Dedifferentiated amniotic fluid mesenchymal stem cell (primary cell): ENCODE measurements around the gene DEAF1.
"Not testable (repeated sequence)": the region's sequence is repeated elsewhere in the genome, so short reads cannot be mapped to it uniquely, and the experiment has no call there.

ENCODE experiments used
- DNase-seq: peaks from one replicate; pipeline ENCODE4 v3.0.0-alpha.2; 2016; ENCODE audit errors: extremely low spot score

DEAF1 gene

GRCh38 chr11:694563-695287 lies at the start of gene DEAF1:
TSS of gene DEAF1 (minus strand) at chr11:695222. CDS start at chr11:695047, 175 bp downstream.
- DNase-seq = peak; percentile 98

- DNase-seq = no peak
These were observed 47.7 kb upstream of the DEAF1 start for GRCh38 chr11:742571-743201.

- no peak for DNase-seq
These were observed 47.1 kb upstream of the DEAF1 start for GRCh38 chr11:742156-742546.

- not testable (repeated sequence) for DNase-seq
These were observed 42.9 kb upstream of the DEAF1 start for GRCh38 chr11:737899-738298.

- DNase-seq = no peak
These were observed 42.3 kb upstream of the DEAF1 start for GRCh38 chr11:737366-737765.

GRCh38 chr11:734541-734940 lies 39.5 kb upstream of the DEAF1 start:
- not testable (repeated sequence) for DNase-seq

GRCh38 chr11:733072-733471 lies 38.0 kb upstream of the DEAF1 start:
- DNase-seq = no peak

GRCh38 chr11:729492-730074 lies 34.6 kb upstream of the DEAF1 start:
- no peak for DNase-seq

GRCh38 chr11:728901-729491 lies 34.0 kb upstream of the DEAF1 start:
- DNase-seq = no peak

GRCh38 chr11:727859-728748 lies 33.1 kb upstream of the DEAF1 start:
- DNase-seq = no peak

GRCh38 chr11:727281-727701 lies 32.3 kb upstream of the DEAF1 start:
- DNase-seq = no peak

GRCh38 chr11:726278-727220 lies 31.5 kb upstream of the DEAF1 start:
- no peak for DNase-seq

GRCh38 chr11:725624-726202 lies 30.7 kb upstream of the DEAF1 start:
- no peak for DNase-seq

- DNase-seq = no peak
These were observed 29.9 kb upstream of the DEAF1 start for GRCh38 chr11:724778-725386.

- no peak for DNase-seq
These were observed 29.2 kb upstream of the DEAF1 start for GRCh38 chr11:724049-724777.

GRCh38 chr11:723120-723883 lies 28.3 kb upstream of the DEAF1 start:
- peak; percentile 34 for DNase-seq

GRCh38 chr11:722346-722811 lies 27.4 kb upstream of the DEAF1 start:
- no peak for DNase-seq

GRCh38 chr11:721741-722345 lies 26.8 kb upstream of the DEAF1 start:
- DNase-seq = no peak
